ENCODE measurements around the gene MS4A12.
"Not testable (repeated sequence)": the region's sequence is repeated elsewhere in the genome, so short reads cannot be mapped to it uniquely, and the experiment has no call there.

DNA sequence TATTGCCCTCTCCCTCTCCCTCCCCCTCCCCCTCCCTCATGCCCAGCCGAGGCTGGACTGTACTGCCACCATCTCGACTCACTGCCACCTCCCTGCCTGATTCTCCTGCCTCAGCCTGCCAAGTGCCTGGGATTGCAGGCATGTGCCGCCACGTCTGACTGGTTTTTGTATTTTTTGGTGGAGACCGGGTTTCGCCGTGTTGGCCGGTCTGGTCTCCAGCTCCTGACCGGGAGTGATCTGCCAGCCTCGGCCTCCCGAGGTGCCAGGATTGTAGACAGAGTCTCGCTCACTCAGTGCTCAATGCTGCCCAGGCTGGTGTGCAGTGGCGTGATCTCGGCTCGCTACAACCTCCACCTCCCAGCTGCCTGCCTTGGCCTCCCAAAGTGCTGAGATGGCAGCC is 17.0 kb downstream of the MS4A12 start:
- not testable (repeated sequence) for TF ChIP-seq ARNT (IDR thresholded peaks at IDR 0.05); ZNF384 (IDR thresholded peaks at IDR 0.05); TARDBP (IDR thresholded peaks at IDR 0.05); SUZ12 (IDR thresholded peaks at IDR 0.05); FOXA1 (IDR thresholded peaks at IDR 0.05); SP1 (IDR thresholded peaks at IDR 0.05); NFRKB (IDR thresholded peaks at IDR 0.05); HDGF (IDR thresholded peaks at IDR 0.05; ENCODE audit: borderline replicate concordance)
